A673 (cell line): ENCODE results near the gene GPBP1. TPM values are rescaled to one million over a fixed set of nuclear protein-coding genes. Genes with fewer than 3 reads are reported as not detected.

Experiments used
- BruUV-seq: library from RNA; stranded (reverse); fragments of 400-500 nt; replicated peaks from 2 replicates; lab custom pipeline; 2021; lab: Mats Ljungman, UMichigan
- CTCF ChIA-PET: fragments of 300-600 bp; sonication (Branson Sonifier 250); formaldehyde crosslinking; loops from one replicate; lab custom pipeline; 2022; ENCODE audit warnings: antibody characterized with exemption; lab: Charles Lee
- POLR2A ChIA-PET: fragments of 300-600 bp; sonication (Branson Sonifier 250); formaldehyde crosslinking; loops from one replicate; lab custom pipeline; 2022; ENCODE audit warnings: antibody characterized with exemption; ENCODE audit not compliant: low non-redundant PET; lab: Charles Lee
- DNase-seq: peaks from one replicate; pipeline ENCODE4 v3.0.0-alpha.2; 2015; ENCODE audit warnings: low spot score
- H3K27ac ChIP-seq: fragments of 200-600 bp; sonication (generic); 2 replicates; pipeline ENCODE4 v1.5.1; 2016; ENCODE audit warnings: mixed run types, low read depth, mild to moderate bottlenecking, mixed read lengths, antibody characterized with exemption, low read length; ENCODE audit not compliant: poor library complexity, severe bottlenecking
- H3K27me3 ChIP-seq: fragments of 200-600 bp; sonication (generic); replicated peaks from 2 replicates; pipeline ENCODE4 v1.6.1; 2017; ENCODE audit warnings: mixed run types, low read depth, mild to moderate bottlenecking, mixed read lengths, antibody characterized with exemption, low read length; ENCODE audit not compliant: insufficient read depth, poor library complexity
- H3K36me3 ChIP-seq: fragments of 200-600 bp; sonication (generic); 2 replicates; pipeline ENCODE4 v1.6.1; 2016; ENCODE audit warnings: mixed run types, mild to moderate bottlenecking, mixed read lengths, antibody characterized with exemption, low read length; ENCODE audit not compliant: insufficient read depth, poor library complexity, severe bottlenecking
- H3K4me1 ChIP-seq: fragments of 200-600 bp; sonication (generic); 2 replicates; pipeline ENCODE4 v1.6.1; 2017; ENCODE audit warnings: mixed run types, mild to moderate bottlenecking, mixed read lengths, antibody characterized with exemption, low read length; ENCODE audit not compliant: insufficient read depth, poor library complexity, severe bottlenecking
- H3K4me3 ChIP-seq: fragments of 200-600 bp; sonication (generic); 2 replicates; pipeline ENCODE4 v1.5.1; 2016; ENCODE audit warnings: low read depth, mixed run types, mild to moderate bottlenecking, mixed read lengths, low read length; ENCODE audit not compliant: poor library complexity, severe bottlenecking
- H3K9me3 ChIP-seq: fragments of 200-600 bp; sonication (generic); 2 replicates; pipeline ENCODE4 v1.6.1; 2016; ENCODE audit warnings: mixed run types, low read depth, mild to moderate bottlenecking, mixed read lengths, antibody characterized with exemption, low read length; ENCODE audit not compliant: poor library complexity, severe bottlenecking
- CTCF ChIP-seq: fragments of 300-800, 200-600 bp; sonication (generic); conservative IDR thresholded peaks from 2 replicates; pipeline ENCODE4 v1.5.1; 2017; ENCODE audit warnings: low read depth, mild to moderate bottlenecking, antibody characterized with exemption, low read length, moderate library complexity, mixed read lengths
- EZH2 ChIP-seq: fragments of 200-600 bp; sonication (generic); IDR thresholded peaks from 2 replicates; pipeline ENCODE4 v1.6.1; 2017; ENCODE audit warnings: borderline replicate concordance, low read depth, mild to moderate bottlenecking, mixed read lengths, antibody characterized with exemption, low read length; ENCODE audit not compliant: poor library complexity, severe bottlenecking
- intact Hi-C: fragments of 100-400 bp; cut with micrococcal nuclease; formaldehyde crosslinking; loops from one replicate; pipeline ENCODE4 v1.10.0; 2022; ENCODE audit not compliant: unreplicated experiment
- total RNA-seq: library from RNA; stranded (reverse); gene quantifications from 2 replicates; pipeline ENCODE4 v1.2.3, GENCODE V29; 2021

The GPBP1 gene
- total RNA-seq, 1 experiment from 2014 or later = 85.5 TPM

DNA sequence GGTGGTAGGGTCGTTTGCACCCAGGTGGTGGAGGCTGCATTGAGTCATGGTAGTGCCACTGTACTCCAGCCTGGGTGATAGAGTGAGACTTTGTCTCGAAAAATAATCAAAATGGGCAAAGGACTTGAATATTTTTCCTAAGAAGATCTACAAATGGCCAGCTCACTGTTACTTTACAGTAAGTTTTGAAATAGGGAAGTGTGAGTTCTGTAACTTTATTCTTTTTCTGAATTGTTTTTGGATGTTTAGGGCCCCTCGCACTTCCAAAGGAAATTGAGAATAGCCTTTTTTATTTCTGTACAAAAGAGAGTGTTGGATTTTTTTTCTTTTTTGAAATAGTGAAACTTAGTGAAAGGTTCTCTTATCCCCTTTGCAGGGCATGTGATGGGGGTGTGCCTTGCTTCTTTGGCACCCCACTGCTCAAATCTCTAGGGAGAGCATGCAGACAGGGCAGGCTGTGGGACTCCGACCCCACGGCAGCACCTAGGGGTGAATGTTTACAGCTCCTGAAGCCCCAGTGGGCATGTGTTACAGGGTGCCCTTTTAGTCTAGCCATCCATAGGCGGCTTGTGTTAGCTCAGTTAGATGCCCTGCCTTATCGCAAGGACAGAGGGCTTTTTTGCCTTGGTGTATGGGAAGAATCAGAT is 33.3 kb downstream of the GPBP1 start:
- CTCF ChIA-PET = no interaction called here
- intact Hi-C loops = no loop called here
- H3K36me3 ChIP-seq = no peaks in the 10 kb centered on the region
- POLR2A ChIA-PET = no interaction called here
- no peaks in the 10 kb centered on the region for H3K27me3 ChIP-seq
- H3K9me3 ChIP-seq = no peaks in the 10 kb centered on the region
- BruUV-seq = no TSS peak
- H3K27ac ChIP-seq = no peak overlapping the region
- no peak for DNase-seq
- H3K4me1 ChIP-seq = no peaks in the 10 kb centered on the region
- TF ChIP-seq CTCF (no peak), EZH2 (no peak)
- H3K4me3 ChIP-seq = no peak overlapping the region

DNA sequence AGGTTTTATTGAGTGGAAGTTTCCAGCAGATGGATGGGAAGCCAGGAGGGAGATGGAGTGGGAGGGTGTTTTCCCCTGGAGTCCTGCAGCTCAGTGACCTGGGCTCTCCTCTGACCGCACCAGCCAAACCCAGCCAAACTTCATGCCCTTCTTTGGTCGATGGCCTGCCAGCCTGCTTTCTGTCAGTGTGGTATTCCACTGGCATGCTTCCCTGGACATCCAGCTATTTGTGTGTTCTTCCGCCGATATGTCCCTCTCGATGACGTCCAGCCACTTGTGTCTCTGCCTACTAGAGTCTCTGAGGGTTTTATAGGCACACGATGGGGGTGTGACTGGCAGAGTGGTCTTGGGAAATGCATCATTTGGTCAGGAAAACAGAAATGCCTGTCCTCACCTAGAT is 33.8 kb downstream of the GPBP1 start:
- POLR2A ChIA-PET = no interaction called here
- Histone ChIP-seq H3K36me3 (no peaks in the 10 kb centered on the region), H3K4me1 (no peaks in the 10 kb centered on the region), H3K27me3 (no peaks in the 10 kb centered on the region), H3K9me3 (no peaks in the 10 kb centered on the region), H3K4me3 (no peak overlapping the region), H3K27ac (no peak overlapping the region)
- intact Hi-C loops = no loop called here
- CTCF ChIA-PET = no interaction called here
- TF ChIP-seq EZH2 = no peak
- no peak for TF ChIP-seq CTCF
- BruUV-seq = no TSS peak
- no peak for DNase-seq

GRCh38 chr5:57209316-57210040 is 35.6 kb downstream of the GPBP1 start:
- ChIA-PET CTCF (no interaction called here), POLR2A (no interaction called here)
- Histone ChIP-seq H3K4me1 (no peaks in the 10 kb centered on the region), H3K4me3 (no peak overlapping the region), H3K36me3 (peaks cover 12% of the 10 kb centered on the region), H3K27me3 (no peaks in the 10 kb centered on the region), H3K9me3 (no peaks in the 10 kb centered on the region), H3K27ac (no peak overlapping the region)
- TF ChIP-seq CTCF = no peak
- no peak for TF ChIP-seq EZH2
- no peak for DNase-seq
- BruUV-seq = no TSS peak
- intact Hi-C loops = no loop called here
